ENCODE data around the gene GFI1.

Gene GFI1

GRCh38 chr1:92488416-92488815, 1.7 kb upstream of the GFI1 start:
- no peak for DNase-seq (ENCODE audit: low read depth)

GRCh38 chr1:92487078-92487605, 417 bp upstream of the GFI1 start:
- no peak for DNase-seq (ENCODE audit: low read depth)

- DNase-seq (ENCODE audit: low read depth): no peak
These were observed 1.1 kb downstream of the GFI1 start for GRCh38 chr1:92485381-92486250.

- DNase-seq (ENCODE audit: low read depth): no peak
These were observed 2.0 kb downstream of the GFI1 start for GRCh38 chr1:92484472-92485380.

DNA sequence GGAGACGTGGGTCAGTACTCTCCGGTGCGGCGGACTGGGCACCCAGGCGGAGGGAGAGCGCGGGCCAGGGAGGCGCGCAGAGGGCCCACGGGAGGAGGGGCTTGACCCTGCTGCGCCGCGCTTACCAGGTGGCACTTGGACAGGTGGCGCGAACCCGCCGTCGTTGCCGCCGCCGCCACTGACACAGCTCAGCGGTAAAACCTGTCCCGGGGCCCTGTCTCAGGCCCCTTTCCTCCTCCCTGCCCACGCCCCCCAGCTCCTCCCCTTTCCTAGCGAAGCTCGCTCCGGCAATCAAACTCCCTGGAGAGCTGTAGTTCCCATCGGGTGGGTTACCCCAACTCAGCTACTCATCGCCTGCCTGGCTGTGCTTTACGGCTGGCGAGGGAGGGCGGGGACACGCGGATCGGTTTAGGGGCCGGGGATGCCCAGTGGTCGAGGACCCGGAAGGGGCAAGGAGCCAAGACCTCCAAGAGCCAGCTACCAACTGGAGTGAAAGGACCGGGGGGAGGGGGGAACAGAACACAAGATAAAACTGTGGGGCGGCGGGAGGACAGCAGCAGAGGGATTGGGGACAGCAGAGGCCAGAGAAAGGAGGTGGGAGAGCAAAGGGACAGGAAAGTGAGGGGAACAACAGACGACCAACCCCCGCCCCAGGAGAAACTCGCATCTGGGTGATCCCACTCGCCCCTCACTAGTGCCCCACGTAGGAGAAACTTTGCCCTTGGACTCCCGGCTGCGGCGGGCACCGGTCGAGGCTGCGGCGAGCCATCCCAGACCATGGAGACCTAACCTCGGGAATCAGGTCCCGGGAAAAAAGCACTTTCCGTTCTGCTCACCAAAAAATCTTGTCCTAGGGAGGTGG, 2.9 kb downstream of the GFI1 start:
- DNase-seq (ENCODE audit: low read depth): no peak

GRCh38 chr1:92482665-92483609, 3.8 kb downstream of the GFI1 start:
- DNase-seq (ENCODE audit: low read depth): no peak

GRCh38 chr1:92481971-92482664, 4.6 kb downstream of the GFI1 start:
- DNase-seq (ENCODE audit: low read depth): no peak

GRCh38 chr1:92481599-92481925, 5.2 kb downstream of the GFI1 start:
- no peak for DNase-seq (ENCODE audit: low read depth)

GRCh38 chr1:92480813-92481598, 5.7 kb downstream of the GFI1 start:
- DNase-seq (ENCODE audit: low read depth): no peak

DNA sequence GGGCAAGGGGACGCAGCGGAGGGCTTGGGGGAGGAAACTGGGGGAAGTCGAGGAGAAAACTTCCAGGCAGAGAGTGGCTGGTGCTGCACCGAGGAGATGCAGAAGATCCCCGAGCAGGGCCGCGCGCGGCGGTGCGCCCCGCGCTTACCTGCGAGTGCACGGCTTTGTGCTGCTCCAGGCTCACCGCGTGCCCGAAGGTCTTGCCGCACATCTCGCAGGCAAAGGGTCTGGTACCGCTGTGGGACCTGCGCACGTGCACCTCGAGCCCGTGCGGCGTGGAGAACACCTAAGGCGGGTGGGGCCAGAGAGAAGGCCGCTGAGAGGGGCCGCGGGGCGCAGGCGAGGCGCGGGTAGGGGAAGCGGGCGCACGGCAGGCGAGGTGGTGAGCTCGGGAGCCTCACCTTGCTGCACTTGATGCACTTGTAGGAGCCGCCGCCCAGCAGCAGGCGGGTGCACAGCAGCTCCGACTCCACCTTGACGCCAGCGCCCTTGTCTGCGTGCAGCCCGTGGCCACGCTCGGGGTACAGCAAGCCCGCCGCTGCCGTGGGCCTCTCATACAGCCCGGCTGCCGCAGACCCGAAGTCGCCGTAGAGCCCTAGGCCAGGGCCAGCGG, 6.4 kb downstream of the GFI1 start:
- no peak for DNase-seq (ENCODE audit: low read depth)

DNA sequence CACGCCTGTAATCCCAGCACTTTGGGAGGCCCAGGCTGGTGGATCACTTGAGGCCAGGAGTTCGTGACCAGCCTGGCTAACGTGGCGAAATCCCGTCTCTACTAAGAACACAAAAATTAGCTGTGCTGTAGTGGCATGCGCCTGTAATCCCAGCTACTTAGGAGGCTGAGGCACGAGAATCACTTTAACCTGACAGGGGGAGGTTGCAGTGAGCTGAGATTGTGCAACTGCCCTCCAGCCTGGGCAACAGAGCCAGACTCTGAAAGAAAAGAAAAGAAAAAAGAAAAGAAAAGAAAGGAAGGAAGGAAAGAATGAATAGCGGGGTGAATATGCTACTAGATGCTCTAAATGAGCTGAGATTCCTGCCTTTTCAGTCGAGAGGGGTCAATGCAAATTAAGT, 7.1 kb downstream of the GFI1 start:
- no peak for DNase-seq (ENCODE audit: low read depth)

DNA sequence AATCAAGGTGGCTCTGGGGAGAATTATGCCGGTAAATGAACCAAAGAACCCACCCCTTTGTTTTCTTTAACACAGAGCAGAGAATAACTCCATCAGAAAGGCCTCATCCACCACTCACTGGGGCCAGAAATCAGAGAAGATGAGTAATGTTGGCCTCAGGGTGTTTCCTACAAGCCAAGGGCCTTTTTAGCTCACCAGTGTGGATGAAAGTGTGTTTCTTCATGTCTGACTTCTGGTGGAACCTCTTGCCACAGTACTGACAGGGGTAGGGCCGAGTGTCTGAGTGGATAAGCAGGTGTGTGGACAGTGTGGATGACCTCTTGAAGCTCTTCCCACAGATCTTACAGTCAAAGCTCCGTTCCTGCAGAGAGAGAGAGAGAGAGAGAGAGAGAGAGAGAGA, 8.3 kb downstream of the GFI1 start:
- no peak for DNase-seq (ENCODE audit: low read depth)

- DNase-seq (ENCODE audit: low read depth): no peak
These were observed 10.6 kb downstream of the GFI1 start for GRCh38 chr1:92476071-92476631.

DNA sequence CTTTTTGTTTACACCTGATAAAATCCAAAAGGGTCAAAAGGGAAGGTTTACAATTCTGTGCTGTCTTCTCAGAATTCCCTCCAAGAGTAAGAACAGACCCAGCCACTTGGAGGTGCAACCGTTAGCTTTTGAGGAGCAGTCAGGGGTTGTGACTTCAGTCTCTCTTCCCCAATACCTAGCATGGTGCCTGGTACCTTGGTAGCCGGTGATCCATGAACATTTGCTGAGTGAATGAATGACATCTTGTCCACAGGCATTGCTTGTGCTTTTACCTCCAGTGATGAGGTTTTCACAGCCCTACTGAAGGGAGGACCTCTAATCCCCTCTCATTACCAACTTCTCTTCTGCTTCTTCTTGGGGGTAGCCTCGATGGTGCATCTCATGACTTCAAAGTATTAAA, 11.7 kb downstream of the GFI1 start:
- DNase-seq (ENCODE audit: low read depth): no peak

DNA sequence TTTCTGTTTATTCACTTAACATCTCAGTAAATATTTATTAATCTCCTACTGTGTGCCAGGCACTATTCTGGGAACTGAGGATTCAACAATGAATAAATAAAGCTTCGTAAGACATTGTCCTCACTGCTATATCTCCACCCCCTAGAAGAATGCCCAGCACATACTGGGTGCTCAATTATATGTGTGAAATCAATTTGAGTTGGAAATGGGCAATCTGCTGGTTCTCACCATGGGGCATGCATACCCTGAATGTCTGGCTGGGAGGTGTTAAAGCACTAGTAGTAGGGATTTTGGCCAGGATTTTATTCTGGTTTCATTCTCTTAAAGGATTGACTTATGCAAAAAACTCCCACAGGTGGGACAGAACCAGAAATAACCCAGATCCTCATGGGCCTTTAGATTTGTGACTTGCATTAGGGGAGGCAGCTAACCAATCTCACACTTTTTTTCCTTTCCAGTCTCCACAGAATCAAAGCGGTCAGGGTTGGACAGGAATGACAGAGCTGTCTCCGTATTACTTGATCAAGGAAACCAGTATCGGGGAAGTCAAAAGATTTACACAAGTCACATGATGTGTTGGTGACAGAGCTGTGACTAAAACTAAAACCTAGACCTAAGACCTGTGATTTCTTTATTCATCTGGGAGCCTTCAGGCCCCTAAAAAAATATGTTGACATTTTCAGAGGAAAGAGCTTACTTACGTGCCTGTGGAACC, 12.8 kb downstream of the GFI1 start:
- DNase-seq (ENCODE audit: low read depth): no peak

DNA sequence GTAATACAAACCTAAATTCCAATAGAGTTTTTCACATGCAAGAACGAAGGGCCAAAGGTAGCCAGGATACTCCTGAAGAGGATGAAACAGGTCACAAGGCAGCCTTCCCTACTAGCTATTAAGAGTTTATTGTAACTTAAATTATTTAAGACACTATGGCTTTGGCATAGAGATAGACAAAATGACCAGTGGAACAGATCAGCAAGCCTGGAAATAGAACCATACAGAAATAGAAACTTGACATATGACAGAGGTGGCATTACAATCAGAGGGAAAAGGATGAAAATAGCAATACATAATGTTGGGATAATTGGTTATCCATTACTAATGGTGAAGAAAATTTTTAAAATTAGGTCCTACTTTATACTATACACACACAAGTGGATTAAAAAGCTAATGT, 16.5 kb downstream of the GFI1 start:
- no peak for DNase-seq (ENCODE audit: low read depth)

DNA sequence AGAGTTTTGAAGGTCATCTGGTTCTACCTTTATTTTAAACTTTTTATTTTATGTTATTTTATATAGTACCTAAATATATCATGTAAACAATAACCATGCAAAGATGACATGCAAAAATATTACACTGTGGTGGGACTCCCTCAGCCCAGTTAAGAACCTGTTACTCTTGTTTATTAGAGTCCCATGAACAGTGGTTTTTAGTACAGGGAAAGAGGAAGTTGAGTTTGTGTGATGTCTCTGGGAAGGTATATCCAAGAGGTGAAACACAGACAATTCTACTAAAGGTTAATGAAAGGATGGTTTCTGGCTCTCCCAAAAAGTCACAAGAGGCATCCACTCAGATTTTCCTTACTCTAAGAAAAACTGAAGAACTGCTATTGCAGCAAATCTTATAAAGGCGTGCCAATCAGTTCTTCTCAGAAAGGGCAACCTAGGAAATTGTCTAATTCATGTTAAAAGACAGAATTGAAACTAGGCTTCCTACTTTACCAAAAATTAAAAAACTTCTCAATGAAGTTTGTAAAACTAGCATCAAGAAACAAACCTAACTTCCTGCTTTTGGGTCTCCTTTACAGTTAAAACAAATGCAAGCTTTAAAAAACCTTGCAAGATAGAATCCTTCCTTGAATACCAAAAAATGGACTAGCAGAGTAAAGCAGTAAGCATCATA, 19.9 kb downstream of the GFI1 start:
- no peak for DNase-seq (ENCODE audit: low read depth)

Measured in GM04504 (cell line).